GM21447 (cell line): ENCODE results near the gene ZNF23.

Experiments used
- ATAC-seq: cut with Tn5 transposase; IDR thresholded peaks from one replicate; pipeline ENCODE4 v1.9.1; 2021; ENCODE audit not compliant: unreplicated experiment

Gene ZNF23

DNA sequence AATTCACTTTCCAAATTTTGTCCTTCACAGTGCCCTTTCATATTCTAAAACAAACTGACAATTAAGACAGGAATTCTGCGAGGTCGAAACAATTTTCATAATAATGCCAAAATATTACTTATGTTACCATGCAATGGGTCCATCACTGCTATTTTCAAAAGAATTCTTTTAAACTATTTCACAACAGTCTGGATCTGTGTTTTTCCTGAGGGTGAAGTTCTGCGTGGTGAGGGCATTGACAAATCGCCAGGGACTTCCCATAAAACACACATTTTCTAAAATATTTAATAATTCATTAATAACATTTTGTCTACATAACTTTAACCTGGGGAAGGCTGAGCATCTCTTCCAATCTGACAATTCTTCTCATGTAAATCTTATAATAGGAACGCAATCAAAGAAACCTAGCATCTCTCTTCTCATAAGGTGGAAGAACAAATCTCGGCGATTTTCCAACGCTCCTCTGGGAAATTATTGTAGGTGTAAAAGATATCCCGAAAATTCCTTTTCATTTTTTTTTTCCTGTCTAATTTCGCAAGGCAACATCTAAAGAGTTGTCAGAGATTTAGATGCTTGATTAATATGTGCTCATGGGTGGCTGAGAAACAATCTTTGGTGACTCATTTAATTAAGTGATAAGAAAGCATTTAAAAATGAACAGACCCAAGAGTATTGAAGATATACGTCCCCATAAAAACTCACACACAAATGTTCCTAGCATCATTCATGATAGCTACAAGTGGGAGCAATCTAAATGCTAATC lies 62.1 kb downstream of the ZNF23 start:
- ATAC-seq = no peak
